HG02798 (cell line): ENCODE data around the gene GPR42.
"Not testable (repeated sequence)": the region's sequence is repeated elsewhere in the genome, so short reads cannot be mapped to it uniquely, and the experiment has no call there.

ENCODE experiments used
- ATAC-seq: cut with Tn5 transposase; IDR thresholded peaks from one replicate; pipeline ENCODE4 v1.9.1; 2021; ENCODE audit warnings: mild to moderate bottlenecking; ENCODE audit not compliant: unreplicated experiment, poor library complexity

Gene GPR42

GRCh38 chr19:35392742-35393715 is 22.2 kb downstream of the GPR42 start:
- no peak for ATAC-seq

GRCh38 chr19:35395382-35396199 is 24.7 kb downstream of the GPR42 start:
- no peak for ATAC-seq

DNA sequence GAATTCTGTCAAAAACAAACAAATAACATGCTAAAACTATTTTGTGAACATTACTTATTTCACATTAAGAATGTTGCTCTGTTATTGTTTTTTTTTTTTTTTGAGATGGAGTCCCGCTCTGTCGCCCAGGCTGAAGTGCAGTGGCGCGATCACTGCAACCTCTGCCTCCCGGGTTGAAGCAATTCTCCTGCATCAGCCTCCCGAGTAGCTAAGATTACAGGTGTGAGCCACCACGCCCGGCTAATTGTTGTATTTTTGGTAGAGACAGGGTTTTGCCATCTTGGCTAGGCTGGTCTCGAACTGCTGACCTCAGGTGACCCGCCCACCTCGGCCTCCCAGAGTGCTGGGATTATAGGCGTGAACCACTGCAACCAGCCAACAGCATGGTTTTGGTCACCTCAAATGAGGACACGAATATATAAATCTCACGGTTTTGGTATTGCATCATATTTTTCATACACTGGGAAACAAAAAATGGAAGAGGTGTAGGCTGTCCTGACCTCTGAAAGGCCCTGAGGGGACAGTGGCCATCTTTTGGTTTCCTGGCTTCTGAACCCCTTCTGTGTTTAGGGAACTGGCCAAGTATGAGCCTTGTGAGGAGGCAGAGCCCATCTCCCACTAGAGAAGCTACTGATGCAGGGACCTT is 25.5 kb downstream of the GPR42 start:
- no peak for ATAC-seq

GRCh38 chr19:35397064-35397463 is 26.2 kb downstream of the GPR42 start:
- no peak for ATAC-seq

- ATAC-seq = no peak
Observed at GRCh38 chr19:35398570-35398969, 27.7 kb downstream of the GPR42 start.

- ATAC-seq = no peak
Observed at GRCh38 chr19:35399231-35399630, 28.4 kb downstream of the GPR42 start.

GRCh38 chr19:35399948-35400772 is 29.3 kb downstream of the GPR42 start:
- no peak for ATAC-seq

- ATAC-seq = no peak
Observed at GRCh38 chr19:35400773-35401100, 29.9 kb downstream of the GPR42 start.

DNA sequence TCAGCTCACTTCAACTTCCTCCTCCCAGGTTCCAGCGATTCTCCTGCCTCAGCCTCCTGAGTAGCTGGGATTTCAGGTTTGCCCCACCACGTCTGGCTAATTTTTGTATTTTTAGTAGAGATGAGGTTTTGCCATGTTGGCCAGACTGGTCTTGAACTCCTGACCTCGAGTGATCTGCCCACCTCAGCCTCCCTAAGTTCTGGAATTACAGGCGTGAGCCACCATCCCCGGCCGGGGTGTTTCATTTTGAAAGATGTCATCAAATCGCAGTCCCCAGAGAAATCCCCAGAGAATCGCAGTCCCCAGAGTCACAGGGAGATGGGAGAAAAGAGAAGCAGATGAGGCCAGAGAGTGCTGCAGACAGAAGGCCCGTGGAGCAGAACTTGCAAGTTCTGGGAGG is 30.5 kb downstream of the GPR42 start:
- ATAC-seq = not testable (repeated sequence)

DNA sequence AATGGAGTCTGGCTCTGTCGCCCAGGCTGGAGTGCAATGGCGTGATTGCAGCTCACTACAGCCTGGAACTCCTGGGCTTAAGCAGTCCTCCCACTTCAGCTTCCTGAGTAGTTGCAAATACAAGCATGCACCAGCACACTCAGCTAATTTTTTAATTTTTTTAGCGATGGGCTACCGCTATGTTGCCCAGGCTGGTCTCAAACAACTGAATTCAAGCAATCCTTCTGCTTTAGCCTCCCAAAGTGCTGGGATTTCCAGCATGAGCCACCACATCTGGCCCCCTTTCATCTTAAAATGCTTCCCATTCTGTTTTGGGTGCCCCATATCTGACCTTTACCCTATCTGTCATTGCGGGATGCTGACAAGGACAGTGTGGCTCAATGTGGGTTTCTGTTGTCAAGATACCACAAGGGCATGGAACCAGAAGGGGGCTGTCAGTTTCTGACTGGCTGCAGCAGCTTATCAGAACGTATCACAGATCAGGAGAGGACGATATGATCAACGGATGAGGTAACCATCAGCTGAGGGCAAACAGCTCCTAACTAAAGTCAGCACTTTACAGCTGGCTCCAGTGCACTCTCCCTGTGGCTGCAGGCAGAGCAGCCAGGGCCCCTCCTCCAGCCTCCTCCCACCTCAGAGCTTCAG is 32.4 kb downstream of the GPR42 start:
- no peak for ATAC-seq

DNA sequence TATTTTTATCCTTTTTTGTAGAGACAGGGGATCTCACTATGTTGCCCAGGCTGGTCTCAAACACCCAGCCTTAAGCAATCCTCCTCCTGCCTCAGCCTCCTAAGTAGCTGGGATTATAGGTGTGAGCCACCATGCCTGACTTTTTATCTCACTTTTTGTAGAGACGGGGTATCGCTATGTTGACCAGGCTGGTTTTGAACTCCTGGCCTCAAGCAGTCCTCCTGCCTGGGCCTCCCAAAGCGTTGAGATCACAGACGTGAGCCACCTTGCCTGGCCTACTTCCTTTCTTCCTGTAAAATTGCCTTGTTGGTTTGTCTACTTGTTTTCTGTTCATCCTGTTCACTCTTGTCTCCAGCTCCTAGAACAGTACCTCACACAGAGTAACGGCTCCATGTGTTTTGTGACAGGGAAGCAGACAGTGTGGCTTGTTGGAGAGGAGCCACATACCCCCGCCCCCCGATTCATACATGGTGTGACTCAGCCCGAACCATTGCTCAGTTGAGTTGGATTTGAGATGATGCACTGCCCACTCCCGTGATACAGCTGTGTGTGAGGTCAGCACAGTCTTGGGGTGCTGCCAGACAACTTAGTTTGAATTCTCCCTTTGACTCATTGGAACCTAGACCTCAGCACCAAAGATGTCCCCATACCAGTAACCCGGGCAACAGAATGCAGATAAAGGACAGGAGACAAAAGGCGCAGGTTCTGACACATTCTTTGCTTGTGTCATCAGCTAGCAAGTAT is 34.2 kb downstream of the GPR42 start:
- ATAC-seq = peak; percentile 72

GRCh38 chr19:35407619-35408018 is 36.8 kb downstream of the GPR42 start:
- no peak for ATAC-seq

DNA sequence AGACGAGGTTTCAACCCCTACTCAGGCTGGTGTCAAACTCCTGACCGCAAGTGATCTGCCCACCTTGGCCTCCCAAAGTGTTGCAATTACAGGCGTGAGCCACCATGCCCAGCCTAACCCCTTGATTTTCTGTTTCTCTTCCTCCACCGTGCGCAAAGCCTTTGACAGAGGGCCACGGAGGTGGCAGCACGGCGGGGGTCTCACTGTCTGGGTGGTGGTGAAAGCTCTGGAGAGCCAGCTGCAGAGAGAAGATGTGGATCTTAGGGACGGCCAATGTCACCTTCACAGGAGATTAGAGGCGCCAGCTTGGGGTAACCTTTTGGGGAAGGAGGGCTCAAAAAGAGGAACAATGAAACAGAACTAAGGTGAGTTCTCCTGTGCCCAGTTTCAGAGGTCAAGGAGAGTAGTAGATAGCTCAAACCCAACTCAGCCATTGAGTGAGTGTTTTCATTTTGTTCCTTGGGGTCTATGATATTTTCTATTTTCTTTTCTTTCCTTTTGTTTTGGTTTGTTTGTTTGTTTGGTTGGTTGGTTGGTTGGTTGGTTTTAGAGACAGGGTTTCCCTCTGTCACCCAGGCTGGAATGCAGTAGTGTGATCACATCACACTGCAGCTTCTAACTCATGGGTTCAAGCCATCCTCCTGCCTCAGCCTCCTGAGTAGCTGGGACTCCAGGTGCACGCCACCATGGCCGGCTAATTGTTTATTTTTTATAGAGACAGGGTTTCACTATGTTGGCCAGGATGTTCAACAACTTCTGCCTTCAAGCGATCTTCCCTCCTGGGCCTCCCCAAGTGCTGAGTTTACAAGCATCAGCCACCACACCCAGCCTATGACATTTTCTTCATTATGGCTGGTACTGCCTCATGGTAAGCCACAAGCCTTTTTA is 37.7 kb downstream of the GPR42 start:
- ATAC-seq = peak; percentile 74

DNA sequence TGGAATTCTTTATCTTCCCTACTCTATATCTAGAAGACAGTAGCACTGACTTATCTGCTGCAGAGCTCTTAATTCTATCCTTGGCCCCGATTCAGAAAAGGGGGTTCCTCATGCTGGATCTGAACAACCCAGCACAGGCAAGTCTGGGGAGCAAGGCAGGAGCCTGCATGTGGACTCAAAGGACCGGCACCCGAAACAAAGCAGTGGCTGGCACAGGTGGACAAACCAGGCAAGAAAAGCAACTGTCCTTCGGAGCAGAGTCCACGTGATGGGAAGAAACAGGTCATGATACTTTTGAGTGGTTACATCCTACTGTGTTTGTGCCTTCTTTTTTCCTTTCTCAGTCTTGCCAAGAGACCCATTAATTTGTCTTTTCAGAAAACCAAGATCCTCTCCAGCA is 38.3 kb downstream of the GPR42 start:
- ATAC-seq = no peak

DNA sequence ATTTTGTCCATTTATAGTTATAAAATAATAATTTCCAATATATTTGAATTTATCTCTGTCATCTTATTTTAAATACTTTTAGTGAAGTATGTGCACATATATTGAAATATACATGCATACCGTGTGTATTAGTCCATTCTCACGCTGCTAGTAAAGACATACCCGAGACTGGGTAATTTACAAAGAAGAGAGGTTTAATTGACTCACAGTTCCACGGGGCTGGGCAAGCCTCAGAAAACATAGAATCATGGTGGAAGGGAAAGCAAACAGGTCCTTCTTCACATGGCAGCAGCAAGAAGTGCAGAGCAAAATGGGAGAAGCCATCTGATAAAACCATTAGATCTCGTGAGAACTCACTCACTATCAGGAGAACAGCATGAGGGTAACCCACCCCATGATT is 39.6 kb downstream of the GPR42 start:
- ATAC-seq = no peak

- ATAC-seq = no peak
Observed at GRCh38 chr19:35414442-35414841, 43.6 kb downstream of the GPR42 start.

- ATAC-seq = no peak
Observed at GRCh38 chr19:35416331-35416730, 45.5 kb downstream of the GPR42 start.

- no peak for ATAC-seq
Observed at GRCh38 chr19:35417278-35417677, 46.4 kb downstream of the GPR42 start.
